HG02678 (cell line): ENCODE data around the gene ASIP.

Experiments
- ATAC-seq: cut with Tn5 transposase; IDR thresholded peaks from one replicate; pipeline ENCODE4 v1.9.1; 2021; ENCODE audit warnings: mild to moderate bottlenecking, moderate library complexity; ENCODE audit not compliant: unreplicated experiment

ASIP gene

DNA sequence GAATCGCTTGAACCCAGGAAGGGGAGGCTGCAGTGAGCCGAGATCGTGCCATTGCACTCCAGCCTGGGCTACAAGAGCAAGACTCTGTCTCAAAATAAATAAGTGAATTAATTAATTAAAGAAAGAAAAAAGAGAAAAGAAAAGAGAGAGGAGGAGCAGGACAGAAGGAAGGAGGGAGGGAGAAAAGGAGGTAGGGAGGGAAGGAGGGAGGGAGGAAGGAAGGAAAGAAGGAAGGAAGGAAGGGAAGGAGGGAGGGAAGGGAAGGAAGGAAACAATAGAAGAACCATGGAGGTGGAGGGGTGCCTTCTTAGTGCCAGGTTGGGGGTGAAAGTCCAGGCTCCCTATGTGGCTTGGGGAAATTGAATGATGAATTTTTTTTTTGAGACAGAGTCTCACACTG, 68.5 kb downstream of the ASIP start:
- no peak for ATAC-seq

DNA sequence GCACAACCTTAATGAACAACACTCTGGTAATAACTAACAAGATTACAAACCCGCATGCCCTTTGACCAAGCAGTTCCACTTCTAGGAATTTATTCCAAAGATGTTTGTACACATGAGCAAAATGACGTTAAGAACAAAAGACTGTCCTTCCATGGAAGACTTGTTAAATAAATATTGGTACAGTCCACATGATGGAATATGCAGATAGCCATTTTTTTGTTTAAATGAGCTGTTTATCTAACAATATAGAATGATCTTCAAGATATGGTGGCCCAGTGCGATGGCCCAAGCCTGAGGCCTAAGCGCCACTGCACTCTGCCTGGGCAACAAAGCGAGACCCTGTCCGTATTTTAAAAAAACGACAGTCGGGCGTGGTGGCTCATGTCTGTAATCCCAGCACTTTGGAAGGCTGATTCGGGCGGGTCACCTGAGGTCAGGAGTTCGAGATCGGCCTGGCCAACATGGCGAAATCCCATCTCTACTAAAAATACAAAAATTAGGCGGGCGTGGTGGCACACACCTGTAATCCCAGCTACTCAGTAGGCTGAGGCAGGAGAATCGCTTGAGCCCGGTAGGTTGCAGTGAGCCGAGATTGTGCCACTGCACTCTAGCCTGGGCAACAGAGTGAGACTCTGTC, 69.4 kb downstream of the ASIP start:
- no peak for ATAC-seq

DNA sequence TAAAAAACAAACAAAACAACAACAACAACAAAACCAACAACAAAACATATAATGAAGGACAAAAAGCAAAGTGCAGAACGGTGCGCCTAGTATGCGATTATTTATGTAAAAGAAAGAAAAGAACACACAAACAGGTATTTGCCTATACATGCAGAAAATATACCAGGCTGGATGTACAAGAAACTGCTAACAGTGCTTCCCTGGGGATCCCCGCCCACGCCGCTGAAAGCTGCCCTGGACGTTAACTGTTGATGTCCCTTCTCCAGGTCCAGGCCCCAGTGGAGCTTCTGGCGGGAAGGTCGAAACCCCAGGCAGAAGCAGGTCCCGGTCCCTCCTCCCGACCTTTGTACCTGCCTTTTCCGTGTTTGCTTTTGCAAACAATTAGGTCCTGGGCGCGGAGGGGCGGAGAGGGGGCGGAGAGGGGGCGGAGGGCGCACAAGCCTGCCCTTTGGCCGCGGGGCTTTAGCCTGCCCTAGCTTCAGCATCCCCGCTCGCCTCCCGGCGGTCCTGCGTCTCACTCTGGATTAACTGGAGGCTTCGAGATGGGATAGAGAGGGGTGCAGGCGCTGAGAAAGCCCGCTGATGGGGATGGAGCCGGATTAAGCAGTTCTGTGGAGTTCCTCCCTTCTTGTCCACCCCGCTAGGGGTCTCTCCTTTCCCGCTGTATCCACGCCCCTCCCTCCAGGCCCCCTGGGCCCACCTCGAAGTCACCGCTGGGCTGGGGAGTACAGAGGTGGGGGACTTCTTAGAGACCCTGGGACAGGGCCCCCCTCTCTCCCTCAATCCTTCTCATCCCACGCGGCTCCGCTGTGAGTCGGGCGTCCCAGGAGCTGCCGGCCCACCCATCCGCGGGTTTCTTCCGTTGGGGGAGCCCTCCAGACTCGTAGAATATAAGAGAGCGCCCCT, 70.1 kb downstream of the ASIP start:
- ATAC-seq: no peak

DNA sequence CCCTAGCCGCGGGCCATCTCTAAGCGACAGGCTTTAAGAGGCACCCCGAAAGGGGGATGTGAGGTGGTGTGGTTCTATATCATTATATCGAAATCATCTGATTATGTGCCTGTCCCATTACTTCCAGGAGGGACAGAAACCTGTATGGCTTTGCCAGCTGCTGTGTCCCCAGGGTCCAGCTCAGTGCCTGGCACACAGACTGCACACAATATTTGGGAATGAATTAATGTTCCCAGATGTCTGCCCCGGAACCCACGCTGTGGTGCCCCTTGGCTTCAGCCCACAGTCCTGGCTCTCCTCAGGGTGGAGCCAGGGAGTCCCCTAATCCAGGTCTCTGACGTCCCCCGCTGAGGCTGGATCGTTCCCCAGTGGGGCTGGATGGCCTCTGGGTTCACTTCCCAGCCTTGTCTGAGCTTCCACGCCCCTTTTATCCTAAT, 70.8 kb downstream of the ASIP start:
- no peak for ATAC-seq

DNA sequence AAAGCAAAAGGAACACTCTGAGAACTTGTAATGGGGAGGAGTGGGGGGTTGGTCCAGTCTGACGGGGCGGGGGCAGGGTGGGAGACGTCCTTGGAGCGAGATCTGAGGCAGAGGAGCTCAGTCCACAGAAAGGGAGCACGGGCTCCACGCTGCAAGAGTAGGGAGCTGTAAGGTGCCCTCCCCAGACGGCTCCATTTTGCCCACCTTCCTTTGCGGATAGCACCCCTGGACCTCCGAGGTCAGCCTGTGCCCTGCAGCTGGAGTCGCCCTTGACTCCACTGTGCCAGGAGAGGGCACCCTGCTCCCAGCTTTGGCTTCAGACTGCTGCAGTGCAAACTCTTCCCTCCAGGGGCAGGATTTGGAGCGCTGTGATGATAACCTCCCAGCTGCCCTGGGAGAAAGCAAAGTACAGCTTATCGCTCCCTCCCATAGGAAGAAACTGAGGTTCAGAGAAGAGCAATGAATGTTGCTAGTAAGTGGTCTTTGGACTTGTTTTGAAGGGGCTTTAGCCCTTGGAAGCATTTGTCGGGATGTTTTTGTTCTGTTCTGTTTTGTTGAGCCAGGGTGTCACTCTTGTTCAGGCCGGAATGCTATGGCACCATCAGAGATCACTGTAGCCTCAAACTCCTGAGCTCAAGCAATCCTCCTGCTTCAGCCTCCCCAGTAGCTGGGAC, 71.5 kb downstream of the ASIP start:
- ATAC-seq: peak; percentile 84

DNA sequence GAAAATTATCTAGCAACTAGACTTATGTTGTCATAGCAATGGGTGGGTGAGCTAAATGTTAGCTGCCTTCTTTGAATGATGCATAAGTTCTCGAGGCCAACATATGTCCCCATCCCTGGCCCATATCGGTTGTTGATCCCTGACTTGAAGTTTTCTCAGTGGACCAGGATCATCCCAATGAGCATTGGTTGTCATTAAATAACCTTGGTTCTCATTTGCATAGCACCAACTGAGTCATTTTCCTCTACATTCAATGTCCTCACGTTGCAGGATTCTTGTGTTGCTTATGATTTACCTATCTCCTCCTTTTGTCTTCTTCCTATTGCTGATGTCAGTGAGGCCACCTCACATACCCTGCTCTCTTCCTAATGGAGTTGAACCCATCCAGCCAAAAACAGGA, 74.0 kb downstream of the ASIP start:
- no peak for ATAC-seq

DNA sequence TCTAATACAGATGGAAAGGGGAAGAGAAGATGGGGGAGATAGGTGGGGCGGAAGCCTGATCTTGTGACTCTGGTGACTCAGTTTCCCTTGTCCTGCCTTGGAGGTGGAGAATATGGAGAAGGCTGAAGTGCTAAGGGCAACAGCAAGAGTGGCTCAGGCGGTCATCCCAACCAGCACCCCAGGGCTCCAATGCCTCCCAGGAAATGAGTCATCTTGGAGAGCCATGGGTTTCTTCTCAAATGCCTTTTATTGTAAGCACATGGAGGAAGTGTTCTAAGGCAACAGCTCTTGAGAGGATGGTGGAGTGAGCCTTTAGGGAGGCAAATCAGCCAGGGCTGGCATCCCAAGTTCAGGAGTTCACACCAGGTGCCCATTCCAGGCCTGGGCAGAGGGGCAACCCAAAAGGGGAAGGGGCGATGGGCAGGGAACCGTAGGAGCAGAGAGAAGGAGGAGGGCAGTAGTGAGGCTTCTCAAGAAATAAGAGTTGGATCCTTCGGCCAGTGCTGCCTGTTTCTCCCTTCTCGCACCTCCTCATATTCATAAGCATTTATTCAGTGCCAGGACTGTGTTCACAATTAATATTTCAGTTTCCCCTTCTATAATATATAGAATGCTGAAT, 75.1 kb downstream of the ASIP start:
- ATAC-seq: no peak
